Endodermal cell (in vitro differentiated cells): ENCODE measurements around the gene HLX. TPM values are rescaled to one million over a fixed set of nuclear protein-coding genes. Genes with fewer than 3 reads are reported as not detected.

Source experiments
- DNase-seq: peaks from one replicate; pipeline ENCODE4 v3.0.0-alpha.2; 2017
- H3K27ac ChIP-seq: 2 replicates; pipeline ENCODE4 v1.5.1; 2013; ENCODE audit warnings: mild to moderate bottlenecking, low read depth, low read length, moderate library complexity
- H3K27me3 ChIP-seq: 2 replicates; pipeline ENCODE4 v1.6.1; 2013; ENCODE audit warnings: mild to moderate bottlenecking, low read length, moderate library complexity; ENCODE audit not compliant: insufficient read depth, control insufficient read depth, poor library complexity, severe bottlenecking
- H3K36me3 ChIP-seq: 2 replicates; pipeline ENCODE4 v1.7.0; 2013; ENCODE audit warnings: mild to moderate bottlenecking, low read length, moderate library complexity; ENCODE audit not compliant: control insufficient read depth, insufficient read depth
- H3K4me1 ChIP-seq: one replicate; pipeline ENCODE4 v1.7.0; 2013; ENCODE audit warnings: low read length; ENCODE audit not compliant: control insufficient read depth, insufficient read depth
- H3K4me3 ChIP-seq: 2 replicates; pipeline ENCODE4 v1.5.1; 2013; ENCODE audit warnings: mild to moderate bottlenecking, low read length, moderate library complexity
- H3K9ac ChIP-seq: 2 replicates; pipeline ENCODE4 v1.6.1; 2013; ENCODE audit warnings: mild to moderate bottlenecking, low read length, moderate library complexity; ENCODE audit not compliant: poor library complexity, severe bottlenecking; ENCODE audit errors: extremely low read depth
- H3K9me3 ChIP-seq: 2 replicates; pipeline ENCODE4 v1.6.1; 2013; ENCODE audit warnings: mild to moderate bottlenecking, low read length, moderate library complexity; ENCODE audit not compliant: control insufficient read depth
- H3K27ac Mint-ChIP-seq: 2 replicates; pipeline ENCODE4 v1.8.0; 2020; ENCODE audit warnings: mixed read lengths
- H3K27me3 Mint-ChIP-seq: 2 replicates; pipeline ENCODE4 v1.8.0; 2021; ENCODE audit warnings: mild to moderate bottlenecking, mixed read lengths; ENCODE audit not compliant: insufficient read depth
- H3K36me3 Mint-ChIP-seq: 2 replicates; pipeline ENCODE4 v1.8.0; 2020; ENCODE audit warnings: low read depth, mixed read lengths
- H3K4me1 Mint-ChIP-seq: 2 replicates; pipeline ENCODE4 v1.8.0; 2020; ENCODE audit warnings: mixed read lengths
- H3K4me3 Mint-ChIP-seq: 2 replicates; pipeline ENCODE4 v1.8.0; 2020; ENCODE audit warnings: mild to moderate bottlenecking, moderate library complexity, mixed read lengths
- H3K9me3 Mint-ChIP-seq: 2 replicates; pipeline ENCODE4 v1.8.0; 2020; ENCODE audit warnings: mild to moderate bottlenecking, mixed read lengths
- WGBS, 2 experiments: methylation state at CpG; one replicate each; pipeline versions ENCODE4 v1.1.5 to v1.1.7; 2013; ENCODE audit warnings: missing lambda C conversion rate in 2 of 2, mixed read lengths in 1 of 2; ENCODE audit not compliant: insufficient coverage in 1 of 2, insufficient read length in 1 of 2; 5-methylcytosine and 5-hydroxymethylcytosine counted together
- long read RNA-seq, 4 experiments: library from polyadenylated mRNA in 2 of 4; library from RNA in 1 of 4; library from capped mRNA in 1 of 4; stranded (forward) in 3 of 4; unstranded in 1 of 4; transcript quantifications; one replicate each; pipeline ENCODE4 v2.0.0, GENCODE V29; 2020 to 2021; ENCODE audit warnings: inconsistent platforms in 1 of 4
- polyA plus RNA-seq, 2 experiments: library from polyadenylated mRNA; stranded (reverse); fragments of 50-300 nt; gene quantifications; one replicate each; pipeline ENCODE4 v1.2.3, GENCODE V29; 2013
- total RNA-seq, 2 donors: library from RNA; stranded (reverse); fragmentation: NEBNext Ultra II Directional in 1 of 2; extraction: Animal tissue kit (Norgen Biotek cat#: 25700) in 1 of 2; gene quantifications; 2 replicates in 1 of 2; 3 replicates in 1 of 2; pipeline ENCODE4 v1.2.1, GENCODE V29; 2021
- TF ChIP-seq, protein P1 (sequence below): fragments of 200-600 bp; sonication (generic); conservative IDR thresholded peaks from 2 replicates; pipeline ENCODE4 v1.5.0; 2021; ENCODE audit warnings: antibody characterized with exemption, mild to moderate bottlenecking

HLX gene, protein sequence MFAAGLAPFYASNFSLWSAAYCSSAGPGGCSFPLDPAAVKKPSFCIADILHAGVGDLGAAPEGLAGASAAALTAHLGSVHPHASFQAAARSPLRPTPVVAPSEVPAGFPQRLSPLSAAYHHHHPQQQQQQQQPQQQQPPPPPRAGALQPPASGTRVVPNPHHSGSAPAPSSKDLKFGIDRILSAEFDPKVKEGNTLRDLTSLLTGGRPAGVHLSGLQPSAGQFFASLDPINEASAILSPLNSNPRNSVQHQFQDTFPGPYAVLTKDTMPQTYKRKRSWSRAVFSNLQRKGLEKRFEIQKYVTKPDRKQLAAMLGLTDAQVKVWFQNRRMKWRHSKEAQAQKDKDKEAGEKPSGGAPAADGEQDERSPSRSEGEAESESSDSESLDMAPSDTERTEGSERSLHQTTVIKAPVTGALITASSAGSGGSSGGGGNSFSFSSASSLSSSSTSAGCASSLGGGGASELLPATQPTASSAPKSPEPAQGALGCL
- total RNA-seq, result 1 to 10 TPM; 2.9 to 5.0 TPM
- polyA plus RNA-seq (2013, experiment 1 of 2), result 2.0 TPM
- polyA plus RNA-seq (2013, experiment 2 of 2), result 3.5 TPM
- long read RNA-seq, experiment 1, partial matches to known transcripts, result 0 of 1 reads
- long read RNA-seq, experiment 1, other reads (novel, unspliced or antisense), result 0 of 1 reads
- long read RNA-seq, experiment 2, partial matches to known transcripts, result 0 of 3 reads
- long read RNA-seq, experiment 2, other reads (novel, unspliced or antisense), result 2 of 3 reads
- long read RNA-seq, experiment 3, transcript HLX-201 (4 exons, 2,280 nt), result major isoform, 14 of 14 reads
- long read RNA-seq, experiment 3, partial matches to known transcripts, result 0 of 14 reads
- long read RNA-seq, experiment 3, other reads (novel, unspliced or antisense), result 0 of 14 reads
- long read RNA-seq, experiment 4, full-length matches to known transcripts, result 1 of 1 reads
- long read RNA-seq, experiment 4, partial matches to known transcripts, result 0 of 1 reads
- long read RNA-seq, experiment 4, other reads (novel, unspliced or antisense), result 0 of 1 reads

DNA sequence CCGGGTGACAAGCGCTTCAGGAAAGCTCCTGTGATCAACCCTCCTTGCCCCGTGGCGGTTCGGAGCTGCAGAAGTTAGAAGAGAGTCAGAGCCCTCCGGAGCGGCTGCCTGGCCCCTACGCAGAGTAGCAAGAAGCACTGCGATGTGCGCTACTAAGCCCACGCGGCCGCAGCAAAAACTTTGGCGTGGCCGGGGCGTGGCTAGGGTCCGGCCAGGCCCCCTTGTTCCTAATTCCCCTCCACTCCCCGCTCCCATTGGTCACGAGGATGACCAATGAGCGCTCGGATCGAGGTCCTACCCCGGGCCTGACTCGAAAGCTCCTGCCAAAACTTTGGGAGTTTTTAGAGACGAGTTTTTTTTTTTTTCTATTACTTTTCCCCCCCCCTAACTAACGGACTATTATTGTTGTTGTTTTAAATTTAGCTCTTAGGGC lies at the start of gene HLX:
Gene HLX (plus strand): TSS at position 368 of the 433 bp plus-strand sequence. CDS start 415 bp downstream, outside the sequence.
- Mint-ChIP-seq H3K27me3 (peaks cover 95% of the 10 kb centered on the region), H3K4me3 (peak within 1 kb of the TSS; percentile 59), H3K4me1 (peaks cover 63% of the 10 kb centered on the region), H3K9me3 (no peaks in the 10 kb centered on the region), H3K36me3 (no peaks in the 10 kb centered on the region), H3K27ac (no peak within 1 kb of the TSS)
- Histone ChIP-seq H3K9me3 (no peaks in the 10 kb centered on the region), H3K9ac (peak within 1 kb of the TSS; percentile 25), H3K27me3 (peaks cover 97% of the 10 kb centered on the region), H3K27ac (no peak within 1 kb of the TSS), H3K36me3 (no peaks in the 10 kb centered on the region), H3K4me3 (peak within 1 kb of the TSS; percentile 81), H3K4me1 (peaks cover 12% of the 10 kb centered on the region)
- DNase-seq, result peak; percentile 88
- TF ChIP-seq, protein P1, sequence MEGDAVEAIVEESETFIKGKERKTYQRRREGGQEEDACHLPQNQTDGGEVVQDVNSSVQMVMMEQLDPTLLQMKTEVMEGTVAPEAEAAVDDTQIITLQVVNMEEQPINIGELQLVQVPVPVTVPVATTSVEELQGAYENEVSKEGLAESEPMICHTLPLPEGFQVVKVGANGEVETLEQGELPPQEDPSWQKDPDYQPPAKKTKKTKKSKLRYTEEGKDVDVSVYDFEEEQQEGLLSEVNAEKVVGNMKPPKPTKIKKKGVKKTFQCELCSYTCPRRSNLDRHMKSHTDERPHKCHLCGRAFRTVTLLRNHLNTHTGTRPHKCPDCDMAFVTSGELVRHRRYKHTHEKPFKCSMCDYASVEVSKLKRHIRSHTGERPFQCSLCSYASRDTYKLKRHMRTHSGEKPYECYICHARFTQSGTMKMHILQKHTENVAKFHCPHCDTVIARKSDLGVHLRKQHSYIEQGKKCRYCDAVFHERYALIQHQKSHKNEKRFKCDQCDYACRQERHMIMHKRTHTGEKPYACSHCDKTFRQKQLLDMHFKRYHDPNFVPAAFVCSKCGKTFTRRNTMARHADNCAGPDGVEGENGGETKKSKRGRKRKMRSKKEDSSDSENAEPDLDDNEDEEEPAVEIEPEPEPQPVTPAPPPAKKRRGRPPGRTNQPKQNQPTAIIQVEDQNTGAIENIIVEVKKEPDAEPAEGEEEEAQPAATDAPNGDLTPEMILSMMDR, result no peak
- 0% methylated on average over 12 to 24 of the region's 26 CpGs for WGBS, 2 experiments

DNA sequence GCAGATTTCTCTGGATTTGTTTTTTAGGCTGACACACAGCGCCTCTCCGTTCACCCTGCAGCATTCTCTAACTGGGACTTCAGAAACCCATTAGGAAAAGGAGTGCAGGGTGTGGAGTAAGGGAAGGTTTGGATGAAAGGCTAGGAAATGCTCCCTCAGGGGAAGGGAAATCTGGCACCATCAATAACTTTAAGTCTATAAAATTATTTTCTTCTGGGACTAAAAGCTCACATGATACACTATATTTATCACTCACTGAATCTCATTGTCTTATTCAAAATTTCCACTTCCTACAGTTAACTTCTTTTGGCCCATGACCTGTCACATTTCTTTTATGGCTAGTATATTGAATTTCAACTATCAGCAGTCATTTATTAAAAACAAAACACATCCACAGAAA lies 45.8 kb upstream of the HLX start:
- Histone ChIP-seq H3K9ac (no peak overlapping the region), H3K4me1 (no peaks in the 10 kb centered on the region), H3K27me3 (no peaks in the 10 kb centered on the region), H3K36me3 (no peaks in the 10 kb centered on the region), H3K4me3 (no peak overlapping the region), H3K27ac (no peak overlapping the region), H3K9me3 (no peaks in the 10 kb centered on the region)
- Mint-ChIP-seq H3K36me3 (peaks cover 7% of the 10 kb centered on the region), H3K4me3 (no peak overlapping the region), H3K27ac (no peak overlapping the region), H3K9me3 (no peaks in the 10 kb centered on the region), H3K4me1 (no peaks in the 10 kb centered on the region), H3K27me3 (no peaks in the 10 kb centered on the region)
- 94% methylated on average over 2 of the region's 2 CpGs; no CpG with 5 or more reads in 1 of the 2 experiments for WGBS, 2 experiments
- no peak for DNase-seq
- TF ChIP-seq, protein P1, result no peak

DNA sequence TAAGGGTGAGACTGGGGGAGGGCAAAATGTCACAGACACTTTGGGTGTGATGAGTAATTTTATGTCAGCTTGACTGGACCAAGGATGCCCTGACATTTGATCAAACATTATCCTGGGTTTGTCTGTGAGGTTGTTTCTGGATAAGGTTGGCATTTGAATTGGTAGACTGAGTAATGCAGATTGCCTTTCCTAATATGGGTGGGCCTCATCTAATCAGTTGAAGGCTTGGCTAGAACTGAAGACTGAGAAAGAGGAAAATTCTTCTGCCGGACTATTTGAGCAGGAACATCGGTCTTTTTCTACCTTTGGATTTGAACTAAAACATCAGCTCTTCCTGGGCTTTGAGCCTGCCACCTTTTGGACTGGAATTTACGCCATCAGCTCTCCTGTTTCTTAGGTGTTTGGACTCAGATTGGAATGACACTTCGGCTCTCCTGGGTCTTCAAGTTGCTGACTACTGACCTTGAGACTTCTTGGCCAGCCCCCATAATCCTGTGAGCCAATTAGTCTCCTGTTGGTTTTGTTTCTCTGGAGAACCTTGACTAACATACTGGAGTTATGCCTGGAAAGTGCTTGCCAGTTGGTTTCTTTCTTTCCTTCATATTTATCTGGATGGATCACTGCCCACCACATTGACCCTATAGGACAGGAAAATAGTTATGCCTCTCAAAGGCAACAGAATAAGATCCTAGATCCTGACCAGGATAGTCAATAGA lies 44.9 kb upstream of the HLX start:
- H3K4me3 Mint-ChIP-seq, result no peak overlapping the region
- no peaks in the 10 kb centered on the region for H3K27me3 ChIP-seq
- no peak overlapping the region for H3K9ac ChIP-seq
- H3K36me3 Mint-ChIP-seq, result peaks cover 7% of the 10 kb centered on the region
- DNase-seq, result no peak
- H3K36me3 ChIP-seq, result no peaks in the 10 kb centered on the region
- no peak overlapping the region for H3K4me3 ChIP-seq
- TF ChIP-seq, protein P1, result no peak
- no peaks in the 10 kb centered on the region for H3K9me3 Mint-ChIP-seq
- H3K9me3 ChIP-seq, result no peaks in the 10 kb centered on the region
- 89 to 100% methylated on average over 2 to 4 of the region's 4 CpGs for WGBS, 2 experiments
- no peaks in the 10 kb centered on the region for H3K27me3 Mint-ChIP-seq
- no peak overlapping the region for H3K27ac Mint-ChIP-seq
- H3K27ac ChIP-seq, result no peak overlapping the region
- H3K4me1 Mint-ChIP-seq, result peaks cover under 1% of the 10 kb centered on the region
- no peaks in the 10 kb centered on the region for H3K4me1 ChIP-seq
